RWPE1 (cell line): Measurements from ENCODE around the gene MAML3.

ENCODE experiments used
- CTCF ChIA-PET: fragments of 350-600 bp; sonication (Branson Sonifier 250); formaldehyde crosslinking; extraction: SDS; loops from one replicate; lab custom pipeline; 2021; lab: Yijun Ruan, JAX
- POLR2A ChIA-PET: fragments of 400-600 bp; formaldehyde crosslinking; extraction: SDS; loops from one replicate; lab custom pipeline; 2020; ENCODE audit warnings: antibody characterized with exemption; ENCODE audit not compliant: low non-redundant PET; lab: Yijun Ruan, JAX
- DNase-seq: peaks from one replicate; pipeline ENCODE4 v3.0.0; 2012; ENCODE audit warnings: low spot score
- H3K27ac ChIP-seq: fragments of 450-650 bp; 2 replicates; pipeline ENCODE4 v1.5.1; 2017
- CTCF ChIP-seq: fragments of 450-650 bp; conservative IDR thresholded peaks from 2 replicates; pipeline ENCODE4 v1.5.1; 2017; ENCODE audit warnings: low read depth, mild to moderate bottlenecking

The MAML3 gene

GRCh38 chr4:139734201-139734874 is 419.6 kb downstream of the MAML3 start:
- peak overlapping the region; percentile 36; the same call in 1 of the 2 replicates for H3K27ac ChIP-seq
- DNase-seq: no peak
- ChIA-PET POLR2A (no interaction called here), CTCF (interaction anchor here (0.6 to 1.4 kb wide), 16 partner anchors 30 to 626 kb away, joined by 3 to 8 read pairs (median 3); no protein-coding TSS in a partner anchor)
- TF ChIP-seq CTCF: no peak

- DNase-seq: no peak
- H3K27ac ChIP-seq: no peak overlapping the region
- ChIA-PET CTCF (interaction anchor here (0.6 to 1.2 kb wide), 2 partner anchors 518 to 627 kb away, joined by 4 to 5 read pairs; no protein-coding TSS in a partner anchor), POLR2A (no interaction called here)
- TF ChIP-seq CTCF: no peak
Measured at GRCh38 chr4:139732991-139733570, 420.9 kb downstream of the MAML3 start.

- no peak for TF ChIP-seq CTCF
- POLR2A ChIA-PET: interaction anchor here (0.6 kb wide), 1 partner anchor 71 kb away, joined by 4 read pairs; no protein-coding TSS in a partner anchor
- no peak overlapping the region for H3K27ac ChIP-seq
- DNase-seq: no peak
- CTCF ChIA-PET: interaction anchor here (0.6 kb wide), 3 partner anchors 89 to 910 kb away, joined by 3 to 7 read pairs (median 3); no protein-coding TSS in a partner anchor
Measured at GRCh38 chr4:139728840-139729239, 425.1 kb downstream of the MAML3 start.

- CTCF ChIA-PET: interaction anchor here (0.5 to 0.6 kb wide), 2 partner anchors 503 to 1065 kb away, joined by 4 to 7 read pairs; no protein-coding TSS in a partner anchor
- DNase-seq: no peak
- POLR2A ChIA-PET: no interaction called here
- H3K27ac ChIP-seq: no peak overlapping the region
- no peak for TF ChIP-seq CTCF
Measured at GRCh38 chr4:139728146-139728545, 425.8 kb downstream of the MAML3 start.

GRCh38 chr4:139726615-139727014 is 427.4 kb downstream of the MAML3 start:
- DNase-seq: no peak
- ChIA-PET POLR2A (no interaction called here), CTCF (no interaction called here)
- H3K27ac ChIP-seq: no peak overlapping the region
- TF ChIP-seq CTCF: no peak

- DNase-seq: no peak
- TF ChIP-seq CTCF: no peak
- no peak overlapping the region for H3K27ac ChIP-seq
- ChIA-PET POLR2A (no interaction called here), CTCF (interaction anchor here (0.6 kb wide), 1 partner anchor 884 kb away, joined by 4 read pairs; no protein-coding TSS in a partner anchor)
Measured at GRCh38 chr4:139725236-139725635, 428.7 kb downstream of the MAML3 start.
